ENCODE measurements around the gene CLEC2A. TPM values are rescaled to one million over a fixed set of nuclear protein-coding genes. Genes with fewer than 3 reads are reported as not detected.

The CLEC2A gene
- total RNA-seq, 4 donors from 2014 or later: not detected

- 87% methylated on average over 3 of the region's 3 CpGs for WGBS
- Histone ChIP-seq H3K27me3 (peaks cover 0 to 5% (median 0%) of the 10 kb centered on the region in 4 donors), H3K4me3 (no peak overlapping the region), H3K36me3 (no peaks in the 10 kb centered on the region), H3K9me3 (no peaks in the 10 kb centered on the region), H3K4me1 (no peaks in the 10 kb centered on the region), H3K27ac (replicated peaks in 1 of 4) (no peak overlapping the region)
- intact Hi-C loops (cut with DNase I): no loop called here
- TF ChIP-seq POLR2AphosphoS5 (IDR thresholded peaks at IDR 0.05) (no peak), CTCF (IDR thresholded peaks at IDR 0.05) (no peak), POLR2A (IDR thresholded peaks at IDR 0.05; ENCODE audit: low read depth) (no peak), EP300 (IDR thresholded peaks at IDR 0.05) (no peak)
- DNase-seq (ENCODE audit: extremely low spot score): no peak
Measured at GRCh38 chr12:9947674-9948073, 15.5 kb upstream of the CLEC2A start.

GRCh38 chr12:9944391-9944790 lies 12.2 kb upstream of the CLEC2A start:
- H3K27ac ChIP-seq (replicated peaks in 1 of 4): no peak overlapping the region
- 67% methylated on average over 2 of the region's 2 CpGs for WGBS
- intact Hi-C loops (cut with DNase I): no loop called here
- DNase-seq (ENCODE audit: extremely low spot score): no peak
- H3K36me3 ChIP-seq: no peaks in the 10 kb centered on the region
- H3K4me1 ChIP-seq: no peaks in the 10 kb centered on the region
- H3K9me3 ChIP-seq: no peaks in the 10 kb centered on the region
- TF ChIP-seq POLR2AphosphoS5 (IDR thresholded peaks at IDR 0.05) (no peak), EP300 (IDR thresholded peaks at IDR 0.05) (no peak)
- no peak overlapping the region for H3K4me3 ChIP-seq
- H3K27me3 ChIP-seq: peaks cover 0 to 5% (median 0%) of the 10 kb centered on the region in 4 donors

GRCh38 chr12:9943240-9943639 lies 11.1 kb upstream of the CLEC2A start:
- Histone ChIP-seq H3K9me3 (no peaks in the 10 kb centered on the region), H3K36me3 (no peaks in the 10 kb centered on the region), H3K4me3 (peak overlapping the region in 1 of 4 donors; percentile 19), H3K27ac (replicated peaks in 1 of 4) (no peak overlapping the region), H3K27me3 (peaks cover 0 to 13% (median 0%) of the 10 kb centered on the region in 4 donors), H3K4me1 (no peaks in the 10 kb centered on the region)
- intact Hi-C loops (cut with DNase I): no loop called here
- WGBS: 44% methylated on average over 19 of the region's 19 CpGs
- peak in 1 of 2 donors; percentile 16 for TF ChIP-seq POLR2AphosphoS5 (IDR thresholded peaks at IDR 0.05)
- TF ChIP-seq CTCF (IDR thresholded peaks at IDR 0.05): no peak
- no peak for DNase-seq (ENCODE audit: extremely low spot score)

GRCh38 chr12:9941838-9942237 lies 9.7 kb upstream of the CLEC2A start:
- TF ChIP-seq EP300 (IDR thresholded peaks at IDR 0.05) (no peak), POLR2AphosphoS5 (IDR thresholded peaks at IDR 0.05) (no peak), CTCF (IDR thresholded peaks at IDR 0.05) (no peak)
- no peak for DNase-seq (ENCODE audit: extremely low spot score)
- no peaks in the 10 kb centered on the region for H3K36me3 ChIP-seq
- intact Hi-C loops (cut with DNase I): no loop called here
- H3K4me3 ChIP-seq: no peak overlapping the region
- peaks cover 0 to 13% (median 0%) of the 10 kb centered on the region in 4 donors for H3K27me3 ChIP-seq
- no peak overlapping the region for H3K27ac ChIP-seq (replicated peaks in 1 of 4)
- H3K4me1 ChIP-seq: no peaks in the 10 kb centered on the region
- WGBS: 56% methylated on average over 1 of the region's 1 CpG
- no peaks in the 10 kb centered on the region for H3K9me3 ChIP-seq

GRCh38 chr12:9940375-9940774 lies 8.2 kb upstream of the CLEC2A start:
- Histone ChIP-seq H3K36me3 (no peaks in the 10 kb centered on the region), H3K4me3 (no peak overlapping the region), H3K27me3 (peaks cover 0 to 13% (median 0%) of the 10 kb centered on the region in 4 donors), H3K9me3 (no peaks in the 10 kb centered on the region), H3K27ac (replicated peaks in 1 of 4) (no peak overlapping the region), H3K4me1 (no peaks in the 10 kb centered on the region)
- no peak for DNase-seq (ENCODE audit: extremely low spot score)
- WGBS: 29% methylated on average over 2 of the region's 2 CpGs
- TF ChIP-seq EP300 (IDR thresholded peaks at IDR 0.05): no peak
- no peak for TF ChIP-seq POLR2AphosphoS5 (IDR thresholded peaks at IDR 0.05)
- TF ChIP-seq POLR2A (IDR thresholded peaks at IDR 0.05; ENCODE audit: low read depth): no peak
- TF ChIP-seq CTCF (IDR thresholded peaks at IDR 0.05): no peak
- intact Hi-C loops (cut with DNase I): no loop called here

Data from esophagus muscularis mucosa (tissue), 4 donors.